Ectodermal cell (in vitro differentiated cells): ENCODE results near the gene PTPRC.

Experiments used
- H3K27ac ChIP-seq: 2 replicates; pipeline ENCODE4 v1.7.0; 2013; ENCODE audit warnings: mild to moderate bottlenecking, low read depth, low read length; ENCODE audit not compliant: insufficient read depth, poor library complexity, severe bottlenecking
- H3K27me3 ChIP-seq: 2 replicates; pipeline ENCODE4 v1.7.0; 2013; ENCODE audit warnings: mild to moderate bottlenecking, low read length; ENCODE audit not compliant: insufficient read depth, control insufficient read depth, poor library complexity, severe bottlenecking
- H3K36me3 ChIP-seq: one replicate; pipeline ENCODE4 v1.7.0; 2013; ENCODE audit warnings: low read length; ENCODE audit not compliant: control insufficient read depth, insufficient read depth
- H3K4me1 ChIP-seq: one replicate; pipeline ENCODE4 v1.7.0; 2013; ENCODE audit warnings: low read length; ENCODE audit not compliant: control insufficient read depth, insufficient read depth
- H3K4me3 ChIP-seq: 2 replicates; pipeline ENCODE4 v1.7.0; 2013; ENCODE audit warnings: low read depth, low read length, control low read depth; ENCODE audit not compliant: insufficient read depth
- H3K9me3 ChIP-seq: 2 replicates; pipeline ENCODE4 v1.7.0; 2013; ENCODE audit warnings: mild to moderate bottlenecking, low read length, moderate library complexity; ENCODE audit not compliant: control insufficient read depth
- WGBS, 2 experiments: methylation state at CpG; one replicate each; pipeline ENCODE4 v1.1.7; 2013; ENCODE audit warnings: missing lambda C conversion rate in 2 of 2; 5-methylcytosine and 5-hydroxymethylcytosine counted together

Gene PTPRC

GRCh38 chr1:198669023-198669698 is 30.3 kb downstream of the PTPRC start:
- Histone ChIP-seq H3K4me1 (no peaks in the 10 kb centered on the region), H3K36me3 (no peaks in the 10 kb centered on the region), H3K4me3 (no peak overlapping the region), H3K27me3 (no peaks in the 10 kb centered on the region), H3K27ac (no peak overlapping the region), H3K9me3 (no peaks in the 10 kb centered on the region)
- WGBS, 2 experiments = 87 to 95% methylated on average over 4 to 5 of the region's 5 CpGs

- H3K36me3 ChIP-seq = no peaks in the 10 kb centered on the region
- H3K4me1 ChIP-seq = no peaks in the 10 kb centered on the region
- no peak overlapping the region for H3K27ac ChIP-seq
- H3K4me3 ChIP-seq = no peak overlapping the region
- H3K27me3 ChIP-seq = no peaks in the 10 kb centered on the region
- H3K9me3 ChIP-seq = no peaks in the 10 kb centered on the region
- WGBS, 2 experiments = no CpG with 5 or more reads among the region's 2 CpGs
Observed at GRCh38 chr1:198669771-198670170, 30.9 kb downstream of the PTPRC start.

DNA sequence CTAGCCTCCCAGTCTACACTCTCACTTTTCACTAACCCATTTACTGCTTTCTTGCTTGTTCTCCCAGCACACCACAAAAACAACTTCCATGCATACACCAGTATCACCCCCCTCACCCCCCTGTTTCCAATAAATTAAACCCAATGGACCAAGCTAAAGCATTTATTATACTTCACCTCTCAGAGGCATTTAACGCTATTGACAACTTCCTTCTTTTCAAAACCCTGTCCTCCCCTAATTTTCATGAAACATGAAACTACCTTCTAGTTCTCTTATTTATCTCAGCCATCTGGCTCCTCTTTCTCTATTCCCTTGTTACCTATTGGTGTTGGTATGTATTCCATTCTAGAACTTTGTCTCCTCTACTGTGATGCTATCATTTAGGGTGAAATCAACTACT is 32.3 kb downstream of the PTPRC start:
- Histone ChIP-seq H3K9me3 (no peaks in the 10 kb centered on the region), H3K4me3 (no peak overlapping the region), H3K4me1 (no peaks in the 10 kb centered on the region), H3K36me3 (no peaks in the 10 kb centered on the region), H3K27ac (no peak overlapping the region), H3K27me3 (no peaks in the 10 kb centered on the region)
- WGBS, 2 experiments = 89 to 97% methylated on average over 1 of the region's 1 CpG

- WGBS, 2 experiments = 90 to 97% methylated on average over 3 of the region's 3 CpGs
- no peaks in the 10 kb centered on the region for H3K27me3 ChIP-seq
- no peak overlapping the region for H3K27ac ChIP-seq
- H3K4me1 ChIP-seq = no peaks in the 10 kb centered on the region
- H3K9me3 ChIP-seq = no peaks in the 10 kb centered on the region
- H3K4me3 ChIP-seq = no peak overlapping the region
- no peaks in the 10 kb centered on the region for H3K36me3 ChIP-seq
Observed at GRCh38 chr1:198672124-198672523, 33.3 kb downstream of the PTPRC start.

DNA sequence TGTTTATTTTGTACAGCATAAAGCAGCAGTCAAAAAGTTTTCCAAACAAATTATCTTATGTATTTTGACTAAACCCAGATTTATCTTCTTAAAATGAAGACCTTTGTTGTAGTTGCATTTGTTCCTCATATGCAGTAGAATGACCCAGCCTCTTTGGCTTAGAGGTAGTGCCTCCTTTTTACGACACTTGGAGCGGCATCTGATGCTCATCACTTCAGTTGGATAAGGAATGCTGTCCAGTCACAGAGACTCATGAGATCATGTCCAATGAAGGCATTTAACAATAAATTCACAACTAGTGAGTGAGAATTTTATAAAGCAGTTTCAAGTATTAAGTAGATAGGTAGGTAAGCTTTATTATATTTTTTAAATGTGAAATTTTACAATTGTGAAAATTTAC is 35.2 kb downstream of the PTPRC start:
- Histone ChIP-seq H3K27me3 (no peaks in the 10 kb centered on the region), H3K36me3 (no peaks in the 10 kb centered on the region), H3K9me3 (no peaks in the 10 kb centered on the region), H3K4me1 (no peaks in the 10 kb centered on the region), H3K4me3 (no peak overlapping the region), H3K27ac (no peak overlapping the region)
- 93 to 100% methylated on average over 2 of the region's 2 CpGs for WGBS, 2 experiments

DNA sequence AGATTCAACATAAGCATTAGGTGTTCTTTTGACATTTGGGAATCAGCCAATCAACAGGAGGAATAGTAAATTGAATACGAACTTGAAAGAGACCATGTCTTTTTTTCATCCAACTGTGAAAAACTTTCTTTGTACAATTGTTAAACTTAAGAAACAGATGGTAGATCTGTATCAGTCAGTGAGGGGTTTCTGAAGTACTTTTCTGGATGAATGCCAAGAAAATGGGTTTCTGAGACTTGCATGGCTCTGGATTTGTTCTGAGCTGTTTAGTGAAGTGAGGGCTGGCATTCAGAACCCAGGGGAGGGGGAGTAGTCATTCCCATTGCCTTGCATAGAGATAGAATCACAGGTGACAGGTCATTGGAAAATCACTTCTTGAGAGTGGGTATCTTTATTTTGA is 37.4 kb downstream of the PTPRC start:
- no peaks in the 10 kb centered on the region for H3K4me1 ChIP-seq
- no peaks in the 10 kb centered on the region for H3K9me3 ChIP-seq
- no peaks in the 10 kb centered on the region for H3K36me3 ChIP-seq
- H3K4me3 ChIP-seq = no peak overlapping the region
- H3K27me3 ChIP-seq = no peaks in the 10 kb centered on the region
- no peak overlapping the region for H3K27ac ChIP-seq
- 90 to 100% methylated on average over 1 of the region's 1 CpG for WGBS, 2 experiments

GRCh38 chr1:198677027-198677426 is 38.2 kb downstream of the PTPRC start:
- H3K9me3 ChIP-seq = no peaks in the 10 kb centered on the region
- H3K27ac ChIP-seq = no peak overlapping the region
- H3K36me3 ChIP-seq = no peaks in the 10 kb centered on the region
- H3K27me3 ChIP-seq = no peaks in the 10 kb centered on the region
- peaks cover 4% of the 10 kb centered on the region for H3K4me1 ChIP-seq
- H3K4me3 ChIP-seq = no peak overlapping the region
- 82 to 92% methylated on average over 1 of the region's 1 CpG for WGBS, 2 experiments

GRCh38 chr1:198677871-198678270 is 39.0 kb downstream of the PTPRC start:
- 73 to 100% methylated on average over 1 of the region's 2 CpGs for WGBS, 2 experiments
- peaks cover 11% of the 10 kb centered on the region for H3K4me1 ChIP-seq
- no peak overlapping the region for H3K4me3 ChIP-seq
- no peaks in the 10 kb centered on the region for H3K27me3 ChIP-seq
- no peak overlapping the region for H3K27ac ChIP-seq
- no peaks in the 10 kb centered on the region for H3K36me3 ChIP-seq
- H3K9me3 ChIP-seq = no peaks in the 10 kb centered on the region

DNA sequence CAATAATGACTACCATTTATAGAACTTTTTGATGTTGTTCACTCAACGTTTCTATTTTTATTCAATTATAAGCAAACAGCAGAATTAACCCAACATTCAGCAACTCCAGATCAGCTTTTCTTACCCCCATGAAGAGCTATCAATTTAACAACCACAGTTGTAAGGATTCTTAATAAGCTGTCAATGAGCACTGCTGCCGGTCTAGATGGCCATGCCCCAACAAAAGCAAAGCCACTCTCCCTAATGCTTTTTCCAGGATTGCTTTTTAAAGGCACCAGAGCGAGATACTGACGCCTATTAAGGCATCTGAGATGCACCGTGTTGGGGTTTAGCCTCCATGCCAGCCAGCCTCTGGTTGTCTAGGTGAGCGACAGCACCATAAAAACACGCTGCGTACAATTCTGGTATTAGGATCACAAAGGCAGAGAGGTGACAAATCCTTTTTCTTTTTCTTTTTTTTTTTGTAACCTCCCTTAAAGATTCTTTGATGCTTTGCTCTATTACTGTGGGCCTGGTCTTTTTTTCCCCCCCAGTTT is 39.5 kb downstream of the PTPRC start:
- Histone ChIP-seq H3K9me3 (no peaks in the 10 kb centered on the region), H3K4me3 (no peak overlapping the region), H3K27ac (no peak overlapping the region), H3K27me3 (no peaks in the 10 kb centered on the region), H3K36me3 (no peaks in the 10 kb centered on the region), H3K4me1 (peaks cover 11% of the 10 kb centered on the region)
- WGBS, 2 experiments = 88 to 92% methylated on average over 8 of the region's 8 CpGs

DNA sequence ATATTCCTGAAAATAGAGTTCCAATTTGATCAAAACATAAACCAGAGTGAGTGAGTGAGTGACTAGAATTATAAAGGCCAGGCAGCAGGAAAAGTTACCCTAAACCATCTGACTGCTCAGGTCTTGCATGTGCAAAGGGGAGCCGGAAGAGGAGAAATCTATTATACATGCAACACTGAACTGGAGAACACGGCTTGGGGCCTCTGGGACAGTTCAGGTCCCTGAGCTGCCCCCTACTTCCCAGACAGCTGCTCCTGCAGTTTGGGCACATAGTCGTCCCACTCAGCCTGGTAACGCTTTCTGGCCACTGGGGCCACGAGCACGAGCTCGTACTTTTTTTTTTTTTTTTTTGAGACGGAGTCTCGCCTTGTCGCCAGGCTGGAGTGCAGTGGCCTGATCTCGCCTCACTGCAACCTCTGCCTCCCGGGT is 40.1 kb downstream of the PTPRC start:
- H3K9me3 ChIP-seq = no peaks in the 10 kb centered on the region
- no peaks in the 10 kb centered on the region for H3K27me3 ChIP-seq
- WGBS, 2 experiments = 93% methylated on average over 12 of the region's 12 CpGs
- no peak overlapping the region for H3K27ac ChIP-seq
- no peaks in the 10 kb centered on the region for H3K36me3 ChIP-seq
- no peak overlapping the region for H3K4me3 ChIP-seq
- H3K4me1 ChIP-seq = peaks cover 11% of the 10 kb centered on the region
